Gastroesophageal sphincter (tissue), 3 donors: ENCODE data around the gene REX1BD.

ENCODE experiments used
- EP300 ChIP-seq: sonication (generic); formaldehyde crosslinking; IDR thresholded peaks from one replicate; pipeline ENCODE4 v1.6.1; 2017; ENCODE audit warnings: antibody characterized with exemption, mild to moderate bottlenecking
- POLR2A ChIP-seq, 2 donors: fragments of 450-650 bp; IDR thresholded peaks; one replicate each; pipeline ENCODE4 v1.6.1; 2017; ENCODE audit warnings: antibody characterized with exemption in 2 of 2, mild to moderate bottlenecking in 2 of 2, moderate library complexity in 1 of 2
- TF ChIP-seq, protein P1 (sequence below), 4 experiments: fragments of 200-600 bp in 2 of 4; fragments of 450-650 bp in 2 of 4; sonication (generic) in 1 of 4; IDR thresholded peaks; one replicate each; pipeline ENCODE4 v1.5.1; 2017 to 2019; ENCODE audit warnings: antibody characterized with exemption in 4 of 4, mild to moderate bottlenecking in 2 of 4, moderate library complexity in 2 of 4

DNA sequence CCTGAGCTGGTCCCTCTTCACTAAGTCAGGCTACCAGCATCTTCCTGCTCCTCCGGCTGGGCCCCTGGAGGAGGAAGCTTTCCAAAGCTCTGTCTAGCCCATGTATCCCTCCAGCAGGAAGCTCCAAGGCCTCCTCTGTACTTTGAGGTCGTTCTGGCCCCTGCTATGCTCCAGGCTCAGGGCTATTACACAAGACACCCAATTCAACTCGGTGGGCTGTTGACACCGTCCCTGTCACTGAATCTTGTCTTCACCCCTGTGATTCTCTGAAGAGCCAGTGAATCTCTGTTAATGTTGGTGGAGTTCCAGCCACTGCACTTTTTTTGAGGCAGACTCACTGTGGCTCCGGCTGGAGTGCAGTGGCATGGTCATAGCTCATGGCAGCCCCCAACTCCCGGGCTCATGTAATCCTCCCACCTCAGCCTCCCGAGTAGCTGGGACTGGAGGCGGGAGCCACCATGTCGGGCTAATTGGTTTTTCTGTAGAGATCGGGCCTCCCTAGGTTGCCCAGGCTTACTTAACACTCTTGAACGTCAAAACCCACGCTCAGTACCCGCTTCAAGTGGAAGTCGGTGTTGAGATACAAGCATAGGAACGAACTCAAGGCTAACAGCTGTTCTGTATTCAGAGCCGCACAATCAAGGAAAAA is 512 bp upstream of the REX1BD start:
- TF ChIP-seq, protein P1, sequence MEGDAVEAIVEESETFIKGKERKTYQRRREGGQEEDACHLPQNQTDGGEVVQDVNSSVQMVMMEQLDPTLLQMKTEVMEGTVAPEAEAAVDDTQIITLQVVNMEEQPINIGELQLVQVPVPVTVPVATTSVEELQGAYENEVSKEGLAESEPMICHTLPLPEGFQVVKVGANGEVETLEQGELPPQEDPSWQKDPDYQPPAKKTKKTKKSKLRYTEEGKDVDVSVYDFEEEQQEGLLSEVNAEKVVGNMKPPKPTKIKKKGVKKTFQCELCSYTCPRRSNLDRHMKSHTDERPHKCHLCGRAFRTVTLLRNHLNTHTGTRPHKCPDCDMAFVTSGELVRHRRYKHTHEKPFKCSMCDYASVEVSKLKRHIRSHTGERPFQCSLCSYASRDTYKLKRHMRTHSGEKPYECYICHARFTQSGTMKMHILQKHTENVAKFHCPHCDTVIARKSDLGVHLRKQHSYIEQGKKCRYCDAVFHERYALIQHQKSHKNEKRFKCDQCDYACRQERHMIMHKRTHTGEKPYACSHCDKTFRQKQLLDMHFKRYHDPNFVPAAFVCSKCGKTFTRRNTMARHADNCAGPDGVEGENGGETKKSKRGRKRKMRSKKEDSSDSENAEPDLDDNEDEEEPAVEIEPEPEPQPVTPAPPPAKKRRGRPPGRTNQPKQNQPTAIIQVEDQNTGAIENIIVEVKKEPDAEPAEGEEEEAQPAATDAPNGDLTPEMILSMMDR (IDR thresholded peaks at IDR 0.05) = no peak
- TF ChIP-seq POLR2A (IDR thresholded peaks at IDR 0.05) (no peak), EP300 (no peak)
